GM21529 (cell line): ENCODE results near the gene BACH2.
"Not testable (repeated sequence)": the region's sequence is repeated elsewhere in the genome, so short reads cannot be mapped to it uniquely, and the experiment has no call there.

ENCODE experiments used
- ATAC-seq: cut with Tn5 transposase; IDR thresholded peaks from one replicate; pipeline ENCODE4 v1.9.1; 2021; ENCODE audit not compliant: unreplicated experiment

The BACH2 gene

GRCh38 chr6:89925826-89926225 lies 370.8 kb downstream of the BACH2 start:
- ATAC-seq: no peak

- ATAC-seq: no peak
Measured at GRCh38 chr6:89924231-89924630, 372.4 kb downstream of the BACH2 start.

- ATAC-seq: no peak
Measured at GRCh38 chr6:89921691-89922090, 375.0 kb downstream of the BACH2 start.

- no peak for ATAC-seq
Measured at GRCh38 chr6:89921197-89921596, 375.4 kb downstream of the BACH2 start.

- ATAC-seq: no peak
Measured at GRCh38 chr6:89917801-89918366, 378.8 kb downstream of the BACH2 start.

GRCh38 chr6:89917216-89917615 lies 379.4 kb downstream of the BACH2 start:
- no peak for ATAC-seq

- ATAC-seq: no peak
Measured at GRCh38 chr6:89916136-89916920, 380.3 kb downstream of the BACH2 start.

GRCh38 chr6:89910902-89911240 lies 385.8 kb downstream of the BACH2 start:
- no peak for ATAC-seq

- not testable (repeated sequence) for ATAC-seq
Measured at GRCh38 chr6:89910001-89910901, 386.4 kb downstream of the BACH2 start.

GRCh38 chr6:89895276-89895874 lies 401.3 kb downstream of the BACH2 start:
- ATAC-seq: no peak

GRCh38 chr6:89894169-89894568 lies 402.5 kb downstream of the BACH2 start, which contains the start of gene GJA10:
GJA10 (plus strand) TSS chr6:89894469; CDS start chr6:89894469, 0 bp downstream.
- ATAC-seq: no peak

GRCh38 chr6:89892577-89892976 lies 404.1 kb downstream of the BACH2 start:
- not testable (repeated sequence) for ATAC-seq

GRCh38 chr6:89890845-89891528 lies 405.7 kb downstream of the BACH2 start:
- not testable (repeated sequence) for ATAC-seq

- no peak for ATAC-seq
Measured at GRCh38 chr6:89888871-89889270, 407.8 kb downstream of the BACH2 start.

GRCh38 chr6:89888138-89888514 lies 408.5 kb downstream of the BACH2 start:
- ATAC-seq: no peak

GRCh38 chr6:89887452-89888137 lies 409.0 kb downstream of the BACH2 start:
- no peak for ATAC-seq

GRCh38 chr6:89886378-89887120 lies 410.1 kb downstream of the BACH2 start:
- no peak for ATAC-seq
